GM18505 (cell line): ENCODE measurements around the gene BEX4.

ENCODE experiments used
- ATAC-seq: cut with Tn5 transposase; IDR thresholded peaks from one replicate; pipeline ENCODE4 v1.9.1; 2021; ENCODE audit not compliant: unreplicated experiment
- POLR2A ChIP-seq: IDR thresholded peaks from 4 replicates; pipeline ENCODE4 v1.6.1; 2011; ENCODE audit warnings: borderline replicate concordance; ENCODE audit not compliant: insufficient read depth, insufficient read length; ENCODE audit errors: extremely low read depth

BEX4 gene

DNA sequence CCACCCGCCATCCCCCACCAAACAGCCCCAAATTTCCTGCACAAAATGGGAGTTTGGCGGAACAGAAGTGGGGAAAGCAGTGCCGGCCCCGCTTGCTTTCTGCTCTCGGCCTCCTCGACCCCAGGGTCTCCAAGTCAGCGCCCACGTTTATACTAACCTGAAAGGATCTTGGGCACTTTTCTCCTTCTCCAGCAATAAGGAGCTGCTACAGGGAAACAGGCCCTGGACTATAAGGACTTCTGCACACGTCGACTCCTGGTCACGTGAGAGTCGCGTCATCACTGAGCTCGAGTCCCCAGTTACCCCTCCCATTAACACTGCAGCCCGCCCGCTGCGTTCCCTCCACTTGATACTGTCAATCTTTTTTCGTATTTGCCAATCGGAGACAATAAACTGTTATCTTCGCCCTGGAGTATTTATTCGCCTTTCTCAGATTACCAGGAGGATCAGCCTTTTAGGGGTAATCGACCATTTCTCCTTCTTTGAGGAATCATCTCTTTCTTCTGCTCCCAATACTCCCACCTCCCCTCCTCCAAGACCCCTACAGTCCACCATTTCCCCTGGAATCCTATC, 40.1 kb downstream of the BEX4 start, which contains the start of gene TCEAL8:
TCEAL8 (minus strand) TSS at position 235 of the 573 bp plus-strand sequence. CDS start 1,176 bp downstream, outside the sequence.
- ATAC-seq, result peak; percentile 91
- TF ChIP-seq POLR2A, result peak; percentile 46

DNA sequence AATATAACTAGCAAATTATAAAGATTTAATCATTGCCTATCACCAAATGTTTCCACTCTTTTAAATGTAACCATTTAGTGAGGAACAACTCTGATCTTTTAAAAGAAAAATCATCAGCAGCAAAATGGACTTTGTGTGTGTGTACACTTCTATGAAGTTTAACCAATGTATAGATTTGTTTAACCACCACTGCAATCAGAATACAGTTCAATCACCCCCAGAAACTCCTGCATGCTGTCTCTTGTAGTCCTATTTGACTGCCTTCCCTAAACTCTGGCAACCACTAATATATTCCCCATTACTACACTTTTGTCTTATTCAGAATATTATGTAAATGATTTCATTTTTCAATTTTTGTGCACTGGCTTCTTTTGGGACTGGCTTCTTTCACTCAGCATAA, 41.7 kb downstream of the BEX4 start:
- no peak for ATAC-seq
- no peak for TF ChIP-seq POLR2A

DNA sequence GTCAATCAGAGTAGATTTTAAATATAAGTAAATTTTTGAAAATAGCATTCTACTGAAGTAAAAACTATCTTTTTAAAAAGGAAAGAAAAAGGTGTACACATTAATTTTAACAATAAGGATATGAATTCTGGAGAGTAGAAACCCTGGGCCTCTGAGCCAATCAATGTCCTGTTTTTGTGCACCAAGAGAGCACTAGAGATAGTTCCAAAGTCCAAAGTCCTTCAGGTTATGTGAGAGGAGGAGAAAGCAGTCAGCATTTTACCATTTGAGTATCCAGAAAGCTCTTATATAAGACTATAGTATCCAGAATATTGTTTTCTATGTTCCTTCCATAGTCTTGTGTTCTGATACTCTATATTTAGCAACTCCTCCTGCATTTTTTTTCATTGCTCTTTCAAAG, 43.4 kb downstream of the BEX4 start:
- no peak for TF ChIP-seq POLR2A
- ATAC-seq, result no peak
